ENCODE data around the gene FOXC2. TPM values are rescaled to one million over a fixed set of nuclear protein-coding genes. Genes with fewer than 3 reads are reported as not detected.

FOXC2 gene
- total RNA-seq, 1 donor from 2014 or later = 1.5 TPM

- no peak for DNase-seq
- no peak overlapping the region for H3K4me3 ChIP-seq
- no peak overlapping the region for H3K27ac ChIP-seq (replicated peaks)
- no peaks in the 10 kb centered on the region for H3K9me3 ChIP-seq (replicated peaks)
- no peak for TF ChIP-seq CTCF (IDR thresholded peaks at IDR 0.05; ENCODE audit: borderline replicate concordance)
- peaks cover 13% of the 10 kb centered on the region for H3K4me1 ChIP-seq
- no peaks in the 10 kb centered on the region for H3K27me3 ChIP-seq (ENCODE audit: low read depth)
- intact Hi-C loops (cut with micrococcal nuclease) = no loop called here
- H3K36me3 ChIP-seq = peaks cover 87% of the 10 kb centered on the region
Observed at GRCh38 chr16:86541560-86541959, 25.1 kb upstream of the FOXC2 start.

- no peak for DNase-seq
- H3K4me1 ChIP-seq = peaks cover 23% of the 10 kb centered on the region
- intact Hi-C loops (cut with micrococcal nuclease) = no loop called here
- H3K9me3 ChIP-seq (replicated peaks) = no peaks in the 10 kb centered on the region
- no peaks in the 10 kb centered on the region for H3K27me3 ChIP-seq (ENCODE audit: low read depth)
- no peak overlapping the region for H3K4me3 ChIP-seq
- no peak for TF ChIP-seq CTCF (IDR thresholded peaks at IDR 0.05; ENCODE audit: borderline replicate concordance)
- H3K36me3 ChIP-seq = peaks cover 94% of the 10 kb centered on the region
- H3K27ac ChIP-seq (replicated peaks) = no peak overlapping the region
Observed at GRCh38 chr16:86542756-86543750, 23.6 kb upstream of the FOXC2 start.

- TF ChIP-seq CTCF (IDR thresholded peaks at IDR 0.05; ENCODE audit: borderline replicate concordance) = no peak
- Histone ChIP-seq H3K4me1 (peaks cover 23% of the 10 kb centered on the region), H3K9me3 (replicated peaks) (no peaks in the 10 kb centered on the region), H3K27ac (replicated peaks) (no peak overlapping the region), H3K27me3 (ENCODE audit: low read depth) (no peaks in the 10 kb centered on the region), H3K4me3 (no peak overlapping the region), H3K36me3 (peaks cover 86% of the 10 kb centered on the region)
- DNase-seq = no peak
- intact Hi-C loops (cut with micrococcal nuclease) = no loop called here
Observed at GRCh38 chr16:86545481-86545880, 21.1 kb upstream of the FOXC2 start.

- intact Hi-C loops (cut with micrococcal nuclease) = no loop called here
Observed at GRCh38 chr16:86545954-86546637, 20.5 kb upstream of the FOXC2 start.

More at GRCh38 chr16:86545954-86546637, 20.5 kb upstream of the FOXC2 start:
- DNase-seq = no peak
- Histone ChIP-seq H3K9me3 (replicated peaks) (no peaks in the 10 kb centered on the region), H3K27me3 (ENCODE audit: low read depth) (no peaks in the 10 kb centered on the region), H3K4me3 (no peak overlapping the region), H3K4me1 (peaks cover 23% of the 10 kb centered on the region), H3K27ac (replicated peaks) (no peak overlapping the region), H3K36me3 (peaks cover 80% of the 10 kb centered on the region)
- no peak for TF ChIP-seq CTCF (IDR thresholded peaks at IDR 0.05; ENCODE audit: borderline replicate concordance)
